Activated CD4-positive, alpha-beta T cell treated with anti-CD3 and anti-CD28 coated beads for 48 hours (primary cell): ENCODE data around the gene COG1.

Source experiments
- DNase-seq: peaks from one replicate; pipeline ENCODE4 v3.0.0-alpha.2; 2020

The COG1 gene

GRCh38 chr17:73231395-73231794, 38.5 kb downstream of the COG1 start:
- DNase-seq = no peak

GRCh38 chr17:73231841-73232586, 39.2 kb downstream of the COG1 start:
- DNase-seq = peak; percentile 98

GRCh38 chr17:73232587-73233373, 39.9 kb downstream of the COG1 start:
- DNase-seq = peak; percentile 56

GRCh38 chr17:73234736-73235135, 41.9 kb downstream of the COG1 start:
- DNase-seq = no peak

GRCh38 chr17:73237714-73238113, 44.9 kb downstream of the COG1 start:
- DNase-seq = no peak

DNA sequence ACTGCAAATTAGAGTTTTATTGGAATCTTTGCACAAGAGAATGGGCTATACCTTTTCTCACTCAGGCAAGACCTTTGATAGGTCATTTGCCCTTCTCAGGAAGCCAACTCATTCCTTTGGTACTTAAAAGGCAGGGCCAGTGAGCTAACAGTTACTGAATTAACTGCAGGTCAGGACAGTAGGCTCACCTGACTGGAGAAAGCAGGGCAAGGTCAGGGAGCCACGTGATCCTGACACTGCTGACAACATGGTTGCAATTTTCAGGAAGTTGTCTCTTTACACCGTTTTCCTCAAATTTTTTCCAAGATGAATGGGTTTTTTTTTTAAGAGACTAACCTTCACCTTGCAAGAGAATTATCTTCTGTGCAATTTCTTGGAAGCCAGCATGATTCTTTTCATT, 47.7 kb downstream of the COG1 start:
- DNase-seq = no peak

- DNase-seq = no peak
Measured at GRCh38 chr17:73247726-73248125, 54.9 kb downstream of the COG1 start.

GRCh38 chr17:73248532-73248931, 55.7 kb downstream of the COG1 start:
- DNase-seq = no peak

GRCh38 chr17:73249700-73250099, 56.8 kb downstream of the COG1 start:
- no peak for DNase-seq

DNA sequence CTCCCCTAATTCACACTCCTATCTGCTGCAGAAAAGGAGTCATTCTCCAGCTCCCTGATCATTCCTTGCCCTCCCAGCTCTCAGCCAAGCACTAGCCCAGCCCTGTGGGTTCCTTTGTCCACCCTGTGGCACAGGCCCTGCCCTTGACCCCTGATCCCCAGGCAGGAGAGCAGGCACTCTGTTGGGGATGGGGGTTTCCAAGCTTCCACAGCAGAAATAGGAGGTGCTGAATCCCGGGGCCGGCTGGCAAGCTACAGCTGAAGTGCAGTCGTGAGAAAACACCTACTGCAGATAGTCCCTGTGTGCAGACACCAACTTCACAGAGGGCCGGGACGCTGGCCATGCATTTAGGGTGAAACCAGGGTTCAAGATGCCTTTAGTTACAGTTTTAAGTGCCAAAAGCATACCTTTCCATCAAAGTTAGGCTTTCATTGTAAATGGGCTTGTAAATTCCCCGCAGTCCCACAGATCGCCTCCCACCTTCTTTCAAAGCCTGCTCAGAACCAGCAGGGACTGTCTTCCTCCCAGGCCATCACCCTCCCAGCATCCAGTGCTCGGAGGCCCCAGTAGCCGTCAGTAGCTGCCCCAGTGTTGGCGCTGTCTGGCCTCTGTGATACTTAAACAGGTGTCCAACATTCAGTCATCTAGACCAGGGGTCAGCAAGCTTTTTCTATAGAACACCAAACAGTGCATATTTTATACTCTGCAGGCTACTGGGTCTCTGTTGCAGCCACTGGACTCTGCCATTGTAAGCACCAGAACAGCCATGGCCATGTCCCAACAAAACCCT, 58.2 kb downstream of the COG1 start:
- DNase-seq = no peak

DNA sequence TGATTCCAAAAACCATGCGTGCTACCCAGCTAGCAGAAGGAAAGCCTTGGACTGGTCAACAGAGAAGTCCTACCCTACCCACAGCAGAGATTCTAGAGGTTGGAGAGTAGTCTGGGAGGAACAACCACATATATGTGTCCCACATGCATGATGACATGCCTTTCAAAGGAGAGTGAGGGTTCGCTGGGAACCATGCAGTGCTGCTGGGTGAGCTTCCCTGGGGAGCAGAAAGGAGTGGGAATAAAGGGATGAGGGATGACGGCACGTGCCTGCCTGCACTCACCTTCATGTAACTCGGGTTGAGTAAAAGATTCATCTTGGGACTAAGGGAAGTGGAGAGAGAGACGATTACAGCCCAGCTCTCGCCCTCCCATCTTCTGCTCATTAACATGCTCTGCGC, 59.0 kb downstream of the COG1 start:
- DNase-seq = no peak

GRCh38 chr17:73255671-73256181, 62.9 kb downstream of the COG1 start:
- peak; percentile 70 for DNase-seq

DNA sequence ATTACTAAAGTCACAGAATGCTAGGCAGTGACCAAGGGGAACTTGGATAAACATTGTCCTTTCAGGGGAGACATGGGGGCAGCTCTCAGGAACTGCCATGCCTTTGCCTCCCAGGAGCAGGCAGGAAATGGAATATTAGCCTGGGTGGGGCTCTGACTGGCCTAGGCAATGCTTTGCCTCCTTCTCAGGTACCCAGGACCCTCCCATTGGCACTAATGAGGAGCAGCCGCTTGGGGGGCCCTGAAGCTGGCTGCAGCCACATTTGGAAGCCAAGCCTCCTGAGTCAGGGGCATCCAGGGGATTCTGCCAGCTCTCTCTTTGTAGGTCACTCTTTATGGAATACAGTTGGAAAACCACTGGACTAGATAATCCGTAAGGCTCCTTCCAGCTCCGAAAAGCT, 63.4 kb downstream of the COG1 start:
- no peak for DNase-seq

- no peak for DNase-seq
Measured at GRCh38 chr17:73257516-73257915, 64.7 kb downstream of the COG1 start.
